CMK (cell line): ENCODE measurements around the gene REEP6.
"Not testable (repeated sequence)": the region's sequence is repeated elsewhere in the genome, so short reads cannot be mapped to it uniquely, and the experiment has no call there.

ENCODE experiments used
- DNase-seq: peaks from one replicate; pipeline ENCODE4 v3.0.0-alpha.2; 2010; ENCODE audit warnings: low read depth

REEP6 gene

GRCh38 chr19:1472231-1473084 lies 18.5 kb upstream of the REEP6 start:
- no peak for DNase-seq

GRCh38 chr19:1473085-1473851 lies 17.7 kb upstream of the REEP6 start:
- DNase-seq = no peak

- DNase-seq = no peak
These were observed 16.8 kb upstream of the REEP6 start for GRCh38 chr19:1474011-1474764.

- DNase-seq = no peak
These were observed 16.1 kb upstream of the REEP6 start for GRCh38 chr19:1474765-1475351.

GRCh38 chr19:1475751-1476437 lies 15.1 kb upstream of the REEP6 start:
- DNase-seq = no peak

GRCh38 chr19:1477056-1477455 lies 13.9 kb upstream of the REEP6 start:
- not testable (repeated sequence) for DNase-seq

GRCh38 chr19:1478934-1479707 lies 11.9 kb upstream of the REEP6 start, which contains the start of gene C19orf25:
TSS of gene C19orf25 (minus strand) at chr19:1479215. CDS start at chr19:1478903, 312 bp downstream.
- DNase-seq = peak; percentile 82

- no peak for DNase-seq
These were observed 9.6 kb upstream of the REEP6 start for GRCh38 chr19:1481224-1481892.

GRCh38 chr19:1481893-1482360 lies 9.1 kb upstream of the REEP6 start:
- no peak for DNase-seq

GRCh38 chr19:1482361-1483130 lies 8.4 kb upstream of the REEP6 start:
- DNase-seq = no peak

GRCh38 chr19:1483131-1483978 lies 7.6 kb upstream of the REEP6 start:
- DNase-seq = no peak

GRCh38 chr19:1483979-1484428 lies 7.0 kb upstream of the REEP6 start:
- no peak for DNase-seq

- DNase-seq = no peak
These were observed 4.0 kb upstream of the REEP6 start for GRCh38 chr19:1486720-1487575.

GRCh38 chr19:1487576-1488281 lies 3.3 kb upstream of the REEP6 start:
- no peak for DNase-seq

GRCh38 chr19:1488282-1488601 lies 2.7 kb upstream of the REEP6 start:
- DNase-seq = no peak

GRCh38 chr19:1489463-1490310 lies 1.3 kb upstream of the REEP6 start:
- no peak for DNase-seq
